ENCODE data around the gene VILL. TPM values are rescaled to one million over a fixed set of nuclear protein-coding genes. Genes with fewer than 3 reads are reported as not detected.

VILL gene
- total and polyA plus RNA-seq, 4 donors, result 10.2 to 32.3 (median 22.5) TPM

- H3K36me3 ChIP-seq (ENCODE audit: control insufficient read depth in 4 of 4, insufficient read depth in 4 of 4, low read length in 4 of 4), result peaks cover 0 to 58% (median 38%) of the 10 kb centered on the region in 4 donors
- DNase-seq, result no peak
- TF ChIP-seq, protein P1, sequence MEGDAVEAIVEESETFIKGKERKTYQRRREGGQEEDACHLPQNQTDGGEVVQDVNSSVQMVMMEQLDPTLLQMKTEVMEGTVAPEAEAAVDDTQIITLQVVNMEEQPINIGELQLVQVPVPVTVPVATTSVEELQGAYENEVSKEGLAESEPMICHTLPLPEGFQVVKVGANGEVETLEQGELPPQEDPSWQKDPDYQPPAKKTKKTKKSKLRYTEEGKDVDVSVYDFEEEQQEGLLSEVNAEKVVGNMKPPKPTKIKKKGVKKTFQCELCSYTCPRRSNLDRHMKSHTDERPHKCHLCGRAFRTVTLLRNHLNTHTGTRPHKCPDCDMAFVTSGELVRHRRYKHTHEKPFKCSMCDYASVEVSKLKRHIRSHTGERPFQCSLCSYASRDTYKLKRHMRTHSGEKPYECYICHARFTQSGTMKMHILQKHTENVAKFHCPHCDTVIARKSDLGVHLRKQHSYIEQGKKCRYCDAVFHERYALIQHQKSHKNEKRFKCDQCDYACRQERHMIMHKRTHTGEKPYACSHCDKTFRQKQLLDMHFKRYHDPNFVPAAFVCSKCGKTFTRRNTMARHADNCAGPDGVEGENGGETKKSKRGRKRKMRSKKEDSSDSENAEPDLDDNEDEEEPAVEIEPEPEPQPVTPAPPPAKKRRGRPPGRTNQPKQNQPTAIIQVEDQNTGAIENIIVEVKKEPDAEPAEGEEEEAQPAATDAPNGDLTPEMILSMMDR (IDR thresholded peaks at IDR 0.05; ENCODE audit: control extremely low read depth, extremely low read depth), result no peak
- H3K9ac ChIP-seq (ENCODE audit: insufficient read depth in 1 of 2, low read length in 2 of 2), result no peak overlapping the region
- H3K27ac ChIP-seq (ENCODE audit: low read depth in 1 of 2, low read length in 1 of 2), result no peak overlapping the region
- H3K4me1 ChIP-seq (ENCODE audit: control insufficient read depth in 5 of 5, insufficient read depth in 5 of 5, low read length in 5 of 5), result peaks cover 0 to 10% (median 3%) of the 10 kb centered on the region in 5 donors
- 82 to 93% methylated on average over 5 of the region's 5 CpGs for WGBS, 2 donors
- no peaks in the 10 kb centered on the region for H3K9me3 ChIP-seq (ENCODE audit: control insufficient read depth in 4 of 4, insufficient read depth in 3 of 4, low read length in 3 of 4)
- H3K4me3 ChIP-seq, result no peak overlapping the region
- ATAC-seq (ENCODE audit: insufficient read depth, low FRiP score), result no peak
- H3K27me3 ChIP-seq (ENCODE audit: control insufficient read depth in 3 of 3, insufficient read depth in 3 of 3, low read length in 2 of 3), result no peaks in the 10 kb centered on the region
Observed at GRCh38 chr3:38006031-38006430, 15.4 kb downstream of the VILL start.

DNA sequence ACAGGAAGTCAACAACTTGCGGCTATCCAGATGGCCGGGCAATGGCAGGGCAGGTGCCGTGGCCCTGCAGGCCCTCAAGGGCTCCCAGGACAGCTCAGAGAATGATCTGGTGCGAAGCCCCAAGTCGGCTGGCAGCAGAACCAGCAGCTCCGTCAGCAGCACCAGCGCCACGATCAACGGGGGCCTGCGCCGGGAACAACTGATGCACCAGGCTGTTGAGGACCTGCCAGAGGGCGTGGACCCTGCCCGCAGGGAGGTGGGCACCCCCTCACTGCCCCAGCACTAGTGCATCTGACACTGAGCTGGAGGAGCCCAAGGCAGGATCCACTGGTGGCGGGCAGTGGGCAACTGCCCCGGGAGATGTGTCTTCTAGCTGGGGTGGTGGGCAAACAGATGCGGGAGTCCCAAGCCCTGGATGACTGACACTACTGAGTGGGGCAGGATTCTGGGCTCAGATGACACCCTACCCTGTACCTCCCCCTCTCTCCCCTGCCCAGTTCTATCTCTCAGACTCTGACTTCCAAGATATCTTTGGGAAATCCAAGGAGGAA lies 15.9 kb downstream of the VILL start:
- Histone ChIP-seq H3K9me3 (ENCODE audit: control insufficient read depth in 4 of 4, insufficient read depth in 3 of 4, low read length in 3 of 4) (no peaks in the 10 kb centered on the region), H3K27ac (ENCODE audit: low read depth in 1 of 2, low read length in 1 of 2) (no peak overlapping the region), H3K9ac (ENCODE audit: insufficient read depth in 1 of 2, low read length in 2 of 2) (no peak overlapping the region), H3K36me3 (ENCODE audit: control insufficient read depth in 4 of 4, insufficient read depth in 4 of 4, low read length in 4 of 4) (peaks cover 0 to 58% (median 35%) of the 10 kb centered on the region in 4 donors), H3K4me3 (no peak overlapping the region), H3K27me3 (ENCODE audit: control insufficient read depth in 3 of 3, insufficient read depth in 3 of 3, low read length in 2 of 3) (no peaks in the 10 kb centered on the region), H3K4me1 (ENCODE audit: control insufficient read depth in 5 of 5, insufficient read depth in 5 of 5, low read length in 5 of 5) (peaks cover 0 to 10% (median 3%) of the 10 kb centered on the region in 5 donors)
- WGBS, 2 donors, result 91 to 95% methylated on average over 16 of the region's 16 CpGs
- DNase-seq (no peak), ATAC-seq (ENCODE audit: insufficient read depth, low FRiP score) (no peak)
- TF ChIP-seq, protein P1 (IDR thresholded peaks at IDR 0.05; ENCODE audit: control extremely low read depth, extremely low read depth), result no peak

DNA sequence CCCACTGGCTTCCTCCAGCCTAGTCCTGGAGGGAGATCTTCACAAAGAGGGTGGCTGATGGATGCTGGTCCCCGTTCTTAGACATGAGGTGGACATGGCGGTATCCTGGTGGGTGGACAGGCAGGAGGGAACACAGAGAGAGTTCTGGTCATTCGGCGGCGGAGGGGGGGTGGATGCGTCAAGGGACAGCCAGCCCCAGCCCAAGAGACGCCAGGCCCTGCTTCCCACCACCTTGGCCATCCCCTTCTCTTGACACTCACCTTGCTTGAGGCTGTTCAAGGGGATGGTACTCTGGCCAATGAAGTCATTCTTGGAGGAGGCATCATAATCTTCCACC lies 17.1 kb downstream of the VILL start:
- peaks cover 0 to 10% (median 3%) of the 10 kb centered on the region in 5 donors for H3K4me1 ChIP-seq (ENCODE audit: control insufficient read depth in 5 of 5, insufficient read depth in 5 of 5, low read length in 5 of 5)
- H3K27me3 ChIP-seq (ENCODE audit: control insufficient read depth in 3 of 3, insufficient read depth in 3 of 3, low read length in 2 of 3), result no peaks in the 10 kb centered on the region
- H3K36me3 ChIP-seq (ENCODE audit: control insufficient read depth in 4 of 4, insufficient read depth in 4 of 4, low read length in 4 of 4), result peaks cover 0 to 49% (median 26%) of the 10 kb centered on the region in 4 donors
- H3K9ac ChIP-seq (ENCODE audit: insufficient read depth in 1 of 2, low read length in 2 of 2), result no peak overlapping the region
- no peaks in the 10 kb centered on the region for H3K9me3 ChIP-seq (ENCODE audit: control insufficient read depth in 4 of 4, insufficient read depth in 3 of 4, low read length in 3 of 4)
- TF ChIP-seq, protein P1 (IDR thresholded peaks at IDR 0.05; ENCODE audit: control extremely low read depth, extremely low read depth), result no peak
- no peak overlapping the region for H3K27ac ChIP-seq (ENCODE audit: low read depth in 1 of 2, low read length in 1 of 2)
- no peak for ATAC-seq (ENCODE audit: insufficient read depth, low FRiP score)
- 95 to 97% methylated on average over 7 of the region's 7 CpGs for WGBS, 2 donors
- H3K4me3 ChIP-seq, result no peak overlapping the region
- no peak for DNase-seq

DNA sequence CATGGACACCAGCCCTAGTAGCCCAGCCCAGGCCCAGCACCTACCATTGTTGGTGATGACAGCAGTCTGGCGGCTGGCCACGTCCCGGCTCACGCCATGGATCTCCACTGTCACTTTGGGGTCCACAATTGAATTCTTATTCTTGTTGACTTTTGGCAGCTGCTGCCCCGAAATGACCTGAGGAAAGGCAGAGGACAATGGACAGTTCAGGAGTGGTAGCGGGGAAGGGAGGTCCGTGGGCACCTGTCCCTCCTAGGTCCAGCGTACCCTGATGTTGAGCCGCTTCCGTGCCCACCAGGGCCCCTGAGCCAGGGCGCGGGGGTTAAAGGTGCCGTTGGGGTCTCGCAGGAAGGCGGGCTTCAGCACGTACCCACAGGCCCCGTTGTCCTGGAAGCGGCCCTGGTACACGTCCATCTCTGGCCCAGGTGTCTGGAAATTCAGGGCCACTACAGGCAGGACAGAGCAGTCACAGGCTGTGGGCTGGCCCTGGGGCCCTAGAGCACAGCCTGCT lies 17.7 kb downstream of the VILL start:
- Histone ChIP-seq H3K36me3 (ENCODE audit: control insufficient read depth in 4 of 4, insufficient read depth in 4 of 4, low read length in 4 of 4) (peaks cover 0 to 49% (median 24%) of the 10 kb centered on the region in 4 donors), H3K4me3 (no peak overlapping the region), H3K27me3 (ENCODE audit: control insufficient read depth in 3 of 3, insufficient read depth in 3 of 3, low read length in 2 of 3) (no peaks in the 10 kb centered on the region), H3K4me1 (ENCODE audit: control insufficient read depth in 5 of 5, insufficient read depth in 5 of 5, low read length in 5 of 5) (peaks cover 0 to 10% (median 3%) of the 10 kb centered on the region in 5 donors), H3K9ac (ENCODE audit: insufficient read depth in 1 of 2, low read length in 2 of 2) (no peak overlapping the region), H3K9me3 (ENCODE audit: control insufficient read depth in 4 of 4, insufficient read depth in 3 of 4, low read length in 3 of 4) (no peaks in the 10 kb centered on the region), H3K27ac (ENCODE audit: low read depth in 1 of 2, low read length in 1 of 2) (no peak overlapping the region)
- WGBS, 2 donors, result 92 to 95% methylated on average over 19 of the region's 19 CpGs
- ATAC-seq (ENCODE audit: insufficient read depth, low FRiP score) (no peak), DNase-seq (no peak)
- TF ChIP-seq, protein P1 (IDR thresholded peaks at IDR 0.05; ENCODE audit: control extremely low read depth, extremely low read depth), result no peak

Data from lung (tissue), 12 donors.